ENCODE measurements around the gene VN1R5.

Gene VN1R5

GRCh38 chr1:247303216-247303615 lies 47.3 kb downstream of the VN1R5 start:
- FAIRE-seq = no peak

GRCh38 chr1:247304031-247304430 lies 48.2 kb downstream of the VN1R5 start:
- FAIRE-seq = no peak

Data from colon (tissue), 2 donors.